Naive thymus-derived CD8-positive, alpha-beta T cell (primary cell): Measurements from ENCODE around the gene BTN1A1. TPM values are rescaled to one million over a fixed set of nuclear protein-coding genes. Genes with fewer than 3 reads are reported as not detected.
"Not testable (repeated sequence)": the region's sequence is repeated elsewhere in the genome, so short reads cannot be mapped to it uniquely, and the experiment has no call there.

Experiments used
- ATAC-seq, 2 donors: fragments of 150-1000 bp; cut with Tn5 transposase in 1 of 2; sonication (Bioruptor Pico), chemical (Tn5 transposase) in 1 of 2; 1 replicate in 1 of 2; 2 replicates in 1 of 2; pipeline ENCODE4 v1.10.0; 2021; ENCODE audit warnings: mild to moderate bottlenecking in 2 of 2, moderate library complexity in 2 of 2
- POLR2A ChIA-PET: fragments of 350-600 bp; sonication (Branson Sonifier 250); formaldehyde crosslinking; loops from one replicate; lab custom pipeline; 2021; ENCODE audit warnings: antibody characterized with exemption; lab: Charles Lee
- DNase-seq, 10 donors: peaks; one replicate each; pipeline versions ENCODE4 v3.0.0 to v3.0.0-alpha.2; 2020 to 2022
- H3K27ac Mint-ChIP-seq, 10 donors: one replicate each; pipeline ENCODE4 v1.8.0; 2020 to 2022; ENCODE audit warnings: mild to moderate bottlenecking in 10 of 10, mixed read lengths in 10 of 10, moderate library complexity in 4 of 10, inconsistent platforms in 1 of 10
- H3K27me3 Mint-ChIP-seq, 5 donors: one replicate each; pipeline ENCODE4 v1.8.0; 2021 to 2022; ENCODE audit warnings: mixed read lengths in 5 of 5
- H3K36me3 Mint-ChIP-seq, 3 donors: one replicate each; pipeline ENCODE4 v1.8.0; 2020 to 2022; ENCODE audit warnings: mixed read lengths in 3 of 3, mild to moderate bottlenecking in 2 of 3, inconsistent platforms in 1 of 3
- H3K4me1 Mint-ChIP-seq, 4 donors: one replicate each; pipeline ENCODE4 v1.8.0; 2021 to 2022; ENCODE audit warnings: mixed read lengths in 4 of 4
- H3K4me3 Mint-ChIP-seq, 10 donors: one replicate each; pipeline ENCODE4 v1.8.0; 2020 to 2022; ENCODE audit warnings: mild to moderate bottlenecking in 10 of 10, mixed read lengths in 10 of 10, moderate library complexity in 6 of 10, inconsistent platforms in 1 of 10
- H3K9me3 Mint-ChIP-seq, 9 donors: one replicate each; pipeline ENCODE4 v1.8.0; 2020 to 2022; ENCODE audit warnings: mixed read lengths in 9 of 9, mild to moderate bottlenecking in 3 of 9, inconsistent platforms in 1 of 9, moderate library complexity in 1 of 9
- polyA plus RNA-seq, 3 donors: library from polyadenylated mRNA; unstranded; fragments of 300-500 nt; fragmentation: Illumina TruSeq; gene quantifications; one replicate each; pipeline ENCODE4 v1.2.3, GENCODE V29; 2021
- total RNA-seq, 8 experiments: library from RNA in 2 of 8; stranded (reverse) in 2 of 8; gene quantifications; one replicate each; pipeline ENCODE4 v1.2.3 and lab custom pipeline; 2021 to 2026

BTN1A1 gene
- total and polyA plus RNA-seq, 5 experiments from 2014 or later = not detected

DNA sequence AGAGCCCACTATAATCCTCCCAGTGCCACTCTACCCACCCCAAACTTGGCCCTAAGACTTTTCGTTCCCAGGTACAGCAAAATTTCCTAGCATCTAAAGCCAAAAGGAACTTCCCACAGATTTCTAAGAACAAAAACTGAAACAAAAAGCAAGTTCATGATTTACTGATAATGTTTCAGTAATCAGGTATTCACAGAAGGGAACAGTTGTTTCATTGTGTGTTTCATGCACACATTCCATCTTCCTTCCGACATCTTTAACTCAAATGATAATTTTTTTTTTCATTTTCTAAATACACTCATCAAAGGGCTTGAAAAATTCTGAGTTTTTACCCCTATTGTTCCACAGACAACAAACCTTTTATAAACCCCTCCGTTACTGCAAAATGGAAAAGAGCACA lies 6.0 kb upstream of the BTN1A1 start:
- H3K4me3 Mint-ChIP-seq = no peak overlapping the region
- H3K4me1 Mint-ChIP-seq = peaks cover 0 to 10% (median 3%) of the 10 kb centered on the region in 4 donors
- ATAC-seq (no peak), DNase-seq (no peak)
- POLR2A ChIA-PET = interaction anchor here (0.6 to 0.7 kb wide), 2 partner anchors 67 to 298 kb away, joined by 3 read pairs; no protein-coding TSS in a partner anchor
- peak overlapping the region in 3 of 10 donors; percentile 3 to 83 (median 53) for H3K27ac Mint-ChIP-seq
- no peaks in the 10 kb centered on the region for H3K27me3 Mint-ChIP-seq
- no peaks in the 10 kb centered on the region for H3K36me3 Mint-ChIP-seq
- H3K9me3 Mint-ChIP-seq = no peaks in the 10 kb centered on the region

GRCh38 chr6:26495281-26495680 lies 4.8 kb upstream of the BTN1A1 start:
- DNase-seq = no peak
- ATAC-seq = no peak
- POLR2A ChIA-PET = interaction anchor here (1.0 kb wide), 1 partner anchor 371 kb away, joined by 3 read pairs; a partner anchor contains a TSS
- H3K36me3 Mint-ChIP-seq = no peaks in the 10 kb centered on the region
- no peaks in the 10 kb centered on the region for H3K27me3 Mint-ChIP-seq
- H3K4me1 Mint-ChIP-seq = peaks cover 0 to 10% (median 3%) of the 10 kb centered on the region in 4 donors
- H3K4me3 Mint-ChIP-seq = no peak overlapping the region
- no peaks in the 10 kb centered on the region for H3K9me3 Mint-ChIP-seq
- H3K27ac Mint-ChIP-seq = no peak overlapping the region

- Mint-ChIP-seq H3K4me3 (no peak overlapping the region), H3K9me3 (no peaks in the 10 kb centered on the region), H3K27me3 (peaks cover 0 to 13% (median 10%) of the 10 kb centered on the region in 5 donors), H3K4me1 (peaks cover 8 to 23% (median 16%) of the 10 kb centered on the region in 4 donors), H3K27ac (no peak overlapping the region), H3K36me3 (peaks cover 0 to 3% (median 0%) of the 10 kb centered on the region in 3 donors)
- no peak for DNase-seq
- POLR2A ChIA-PET = interaction anchor here (1.1 kb wide), 1 partner anchor 24 kb away, joined by 3 read pairs; no protein-coding TSS in a partner anchor
- no peak for ATAC-seq
Measured at GRCh38 chr6:26497610-26498009, 2.5 kb upstream of the BTN1A1 start.

- peak overlapping the region; percentile 71 to 86 (median 82) for H3K4me3 Mint-ChIP-seq
- ATAC-seq (peak; percentile 88 to 93), DNase-seq (peak; percentile 8 to 64 (median 32))
- peaks cover 2 to 3% (median 3%) of the 10 kb centered on the region in 3 donors for H3K36me3 Mint-ChIP-seq
- no peaks in the 10 kb centered on the region for H3K9me3 Mint-ChIP-seq
- peak overlapping the region in 5 of 10 donors; percentile 5 to 57 (median 26) for H3K27ac Mint-ChIP-seq
- H3K4me1 Mint-ChIP-seq = peaks cover 8 to 19% (median 14%) of the 10 kb centered on the region in 4 donors
- peaks cover 5 to 32% (median 26%) of the 10 kb centered on the region in 5 donors for H3K27me3 Mint-ChIP-seq
- POLR2A ChIA-PET = interaction anchor here (0.9 to 1.7 kb wide), 8 partner anchors 14 to 78 kb away, joined by 3 to 7 read pairs (median 4); partner anchors contain the start of gene HMGN4
Measured at GRCh38 chr6:26501482-26501986, 1.4 kb downstream of the BTN1A1 start.

DNA sequence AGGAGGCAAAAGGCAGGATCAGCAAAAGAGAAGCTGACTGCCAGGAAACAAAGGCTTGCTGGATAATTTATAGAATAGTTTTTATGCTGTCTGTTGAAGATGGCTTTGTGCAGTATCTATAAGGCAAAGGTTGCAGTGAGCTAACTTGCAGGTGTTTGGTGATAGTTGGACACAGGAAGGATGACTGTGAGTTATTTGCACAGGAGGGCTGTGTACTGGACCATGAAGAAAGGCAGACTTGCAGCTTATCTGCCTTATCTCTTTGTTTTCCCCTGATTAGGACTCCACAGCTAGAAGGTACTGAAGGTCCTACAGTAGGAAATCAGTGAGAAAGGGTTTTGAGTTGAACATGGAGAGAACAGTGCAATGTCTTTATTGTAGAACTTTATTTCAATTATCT lies 2.1 kb downstream of the BTN1A1 start:
- ATAC-seq (peak; percentile 21 to 37), DNase-seq (no peak)
- Mint-ChIP-seq H3K4me3 (peak overlapping the region; percentile 71 to 86 (median 82)), H3K9me3 (no peaks in the 10 kb centered on the region), H3K36me3 (peaks cover 2 to 3% (median 3%) of the 10 kb centered on the region in 3 donors), H3K27me3 (peaks cover 5 to 32% (median 26%) of the 10 kb centered on the region in 5 donors), H3K27ac (peak overlapping the region in 2 of 10 donors; percentile 26 to 57), H3K4me1 (peaks cover 8 to 18% (median 14%) of the 10 kb centered on the region in 4 donors)
- POLR2A ChIA-PET = interaction anchor here (0.9 to 1.7 kb wide), 7 partner anchors 14 to 79 kb away, joined by 3 to 7 read pairs (median 4); partner anchors contain the start of gene HMGN4

DNA sequence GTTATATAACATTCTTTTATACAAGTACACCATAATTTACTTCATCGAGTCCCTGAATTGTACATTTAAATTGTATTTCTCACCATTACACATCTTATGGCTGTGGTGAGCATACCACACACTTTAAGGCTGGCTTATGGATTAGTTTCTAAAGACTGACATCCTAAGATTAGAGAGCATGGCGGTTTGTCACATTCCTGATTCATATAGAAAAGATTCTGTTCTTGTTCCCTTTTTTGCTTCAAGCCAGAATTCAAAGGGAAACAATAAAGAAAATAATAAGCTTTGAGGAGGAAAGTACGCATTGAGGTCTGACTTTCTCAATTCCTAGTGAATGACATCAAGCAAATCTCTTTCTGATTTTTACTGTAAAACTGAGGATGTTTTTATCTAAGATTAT lies 2.5 kb downstream of the BTN1A1 start:
- DNase-seq (no peak), ATAC-seq (no peak)
- no peak overlapping the region for H3K27ac Mint-ChIP-seq
- peaks cover 2 to 3% (median 3%) of the 10 kb centered on the region in 3 donors for H3K36me3 Mint-ChIP-seq
- H3K9me3 Mint-ChIP-seq = no peaks in the 10 kb centered on the region
- peaks cover 8 to 14% (median 14%) of the 10 kb centered on the region in 4 donors for H3K4me1 Mint-ChIP-seq
- H3K4me3 Mint-ChIP-seq = no peak overlapping the region
- POLR2A ChIA-PET = interaction anchor here (1.1 to 1.7 kb wide), 5 partner anchors 17 to 79 kb away, joined by 3 to 6 read pairs (median 4); partner anchors contain the start of gene HMGN4
- peaks cover 5 to 32% (median 26%) of the 10 kb centered on the region in 5 donors for H3K27me3 Mint-ChIP-seq

DNA sequence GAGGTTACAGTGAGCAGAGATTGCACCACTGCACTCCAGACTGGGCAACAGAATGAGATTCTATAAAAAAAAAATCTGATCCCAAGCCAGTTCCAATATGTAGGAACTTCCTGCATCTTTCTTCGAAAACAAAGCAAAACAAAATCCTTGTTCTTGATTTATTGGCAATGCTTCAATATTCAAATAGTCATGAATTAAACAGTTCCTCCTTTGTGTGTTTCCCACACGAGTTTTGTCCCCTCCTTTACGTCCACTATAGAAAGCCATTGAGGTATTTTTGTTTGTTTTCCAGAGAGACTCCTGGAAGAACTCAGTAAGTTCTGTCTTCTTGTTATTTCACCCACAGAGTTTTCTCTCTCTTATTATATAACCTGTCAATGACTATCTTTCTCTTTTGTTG lies 7.6 kb downstream of the BTN1A1 start:
- Mint-ChIP-seq H3K9me3 (no peaks in the 10 kb centered on the region), H3K27me3 (peaks cover 5 to 22% (median 12%) of the 10 kb centered on the region in 5 donors), H3K27ac (no peak overlapping the region), H3K36me3 (peaks cover 0 to 3% (median 2%) of the 10 kb centered on the region in 3 donors), H3K4me1 (no peaks in the 10 kb centered on the region), H3K4me3 (no peak overlapping the region)
- POLR2A ChIA-PET = no interaction called here
- DNase-seq (no peak), ATAC-seq (no peak)

GRCh38 chr6:26511033-26511432 lies 10.9 kb downstream of the BTN1A1 start:
- DNase-seq = not testable (repeated sequence)

GRCh38 chr6:26514984-26515383 lies 14.9 kb downstream of the BTN1A1 start:
- H3K27ac Mint-ChIP-seq = peak overlapping the region in 1 of 10 donors; percentile 11
- no peaks in the 10 kb centered on the region for H3K36me3 Mint-ChIP-seq

More at GRCh38 chr6:26511033-26511432, 10.9 kb downstream of the BTN1A1 start:
- H3K4me3 Mint-ChIP-seq, H3K27me3 Mint-ChIP-seq, H3K4me1 Mint-ChIP-seq, H3K27ac Mint-ChIP-seq, H3K36me3 Mint-ChIP-seq, ATAC-seq, H3K9me3 Mint-ChIP-seq: not testable (repeated sequence)
- POLR2A ChIA-PET = interaction anchor here (0.6 kb wide), 1 partner anchor 14 kb away, joined by 3 read pairs; no protein-coding TSS in a partner anchor

GRCh38 chr6:26516481-26517427 lies 16.7 kb downstream of the BTN1A1 start:
- Mint-ChIP-seq H3K9me3 (peaks cover 0 to 6% (median 0%) of the 10 kb centered on the region in 9 donors), H3K36me3 (peaks cover 0 to 2% (median 0%) of the 10 kb centered on the region in 3 donors), H3K27me3 (peaks cover 0 to 3% (median 0%) of the 10 kb centered on the region in 5 donors), H3K4me3 (no peak overlapping the region), H3K4me1 (peaks cover 7 to 15% (median 14%) of the 10 kb centered on the region in 4 donors), H3K27ac (no peak overlapping the region)
- no peak for DNase-seq
- no peak for ATAC-seq
- POLR2A ChIA-PET = interaction anchor here (0.6 to 0.7 kb wide), 6 partner anchors 20 to 508 kb away, joined by 3 to 5 read pairs (median 4); a partner anchor contains a TSS

More at GRCh38 chr6:26514984-26515383, 14.9 kb downstream of the BTN1A1 start:
- H3K4me1 Mint-ChIP-seq = peaks cover 0 to 7% (median 1%) of the 10 kb centered on the region in 4 donors
- POLR2A ChIA-PET = no interaction called here
- H3K4me3 Mint-ChIP-seq = no peak overlapping the region
- ATAC-seq (no peak), DNase-seq (no peak)
- H3K27me3 Mint-ChIP-seq = no peaks in the 10 kb centered on the region
- H3K9me3 Mint-ChIP-seq = no peaks in the 10 kb centered on the region

- H3K9me3 Mint-ChIP-seq = peaks cover 0 to 6% (median 0%) of the 10 kb centered on the region in 9 donors
- ATAC-seq (no peak), DNase-seq (no peak)
- H3K4me3 Mint-ChIP-seq = no peak overlapping the region
- POLR2A ChIA-PET = interaction anchor here (0.9 to 5.3 kb wide), 6 partner anchors 13 to 45 kb away, joined by 4 to 59 read pairs (median 6); partner anchors contain the start of gene HMGN4
- peak overlapping the region in 1 of 10 donors; percentile 40 for H3K27ac Mint-ChIP-seq
- H3K36me3 Mint-ChIP-seq = peaks cover 0 to 2% (median 0%) of the 10 kb centered on the region in 3 donors
- H3K4me1 Mint-ChIP-seq = peaks cover 13 to 34% (median 34%) of the 10 kb centered on the region in 4 donors
- peaks cover 0 to 3% (median 0%) of the 10 kb centered on the region in 5 donors for H3K27me3 Mint-ChIP-seq
Measured at GRCh38 chr6:26519359-26519758, 19.3 kb downstream of the BTN1A1 start.
